OCI-LY7 (cell line): ENCODE data around the gene BMP4.

Experiments used
- CTCF ChIP-seq: fragments of 200-600 bp; sonication (generic); conservative IDR thresholded peaks from 2 replicates; pipeline ENCODE4 v1.5.1; 2014; ENCODE audit warnings: mild to moderate bottlenecking, antibody characterized with exemption, low read length, moderate library complexity, mixed read lengths
- EZH2phosphoT487 ChIP-seq: fragments of 200-600 bp; sonication (generic); IDR thresholded peaks from 2 replicates; pipeline ENCODE4 v1.6.1; 2018; ENCODE audit warnings: low read depth, borderline replicate concordance, mild to moderate bottlenecking, mixed run types, antibody characterized with exemption, low read length, moderate library complexity, mixed read lengths

GRCh38 chr14:53990978-53991377, 34.4 kb upstream of the BMP4 start:
- TF ChIP-seq CTCF (no peak), EZH2phosphoT487 (no peak)
